Stomach (tissue), 9 donors: ENCODE measurements around the gene SMAD1. TPM values are rescaled to one million over a fixed set of nuclear protein-coding genes. Genes with fewer than 3 reads are reported as not detected.

ENCODE experiments used
- DNase-seq, 2 donors: peaks; one replicate each; pipeline versions ENCODE4 v3.0.0 to v3.0.0-alpha.2; 2013 to 2019
- H3K27ac ChIP-seq, 5 donors: fragments of 200-600 bp in 4 of 5; sonication (generic) in 4 of 5; one replicate each; pipeline ENCODE4 v1.5.1; 2013 to 2019; ENCODE audit warnings: mild to moderate bottlenecking in 1 of 5, moderate library complexity in 1 of 5
- H3K27me3 ChIP-seq, 3 donors: fragments of 200-600 bp; sonication (generic); one replicate each; pipeline ENCODE4 v1.5.1; 2017 to 2019; ENCODE audit warnings: mixed run types in 1 of 3
- H3K36me3 ChIP-seq, 4 donors: fragments of 200-600 bp; sonication (generic); 1 replicate in 3 of 4; 2 replicates in 1 of 4; pipeline ENCODE4 v1.5.1; 2016 to 2019
- H3K4me1 ChIP-seq, 4 donors: fragments of 200-600 bp; sonication (generic); one replicate each; pipeline ENCODE4 v1.5.1; 2016 to 2019
- H3K4me3 ChIP-seq, 4 donors: fragments of 200-600 bp; sonication (generic) in 3 of 4; one replicate each; pipeline ENCODE4 v1.5.1; 2016 to 2019; ENCODE audit warnings: mild to moderate bottlenecking in 1 of 4
- H3K9me3 ChIP-seq, 4 donors: fragments of 200-600 bp; sonication (generic); one replicate each; pipeline ENCODE4 v1.5.1; 2016 to 2019
- EP300 ChIP-seq: sonication (generic); formaldehyde crosslinking; IDR thresholded peaks from one replicate; pipeline ENCODE4 v1.6.1; 2017; ENCODE audit warnings: antibody characterized with exemption
- POLR2A ChIP-seq, 4 donors: fragments of 450-650 bp; IDR thresholded peaks; one replicate each; pipeline ENCODE4 v1.6.1; 2016; ENCODE audit warnings: antibody characterized with exemption in 4 of 4, control low read depth in 2 of 4, mild to moderate bottlenecking in 1 of 4, moderate library complexity in 1 of 4
- POLR2AphosphoS5 ChIP-seq, 3 donors: sonication (generic); formaldehyde crosslinking; IDR thresholded peaks; one replicate each; pipeline ENCODE4 v1.6.1; 2016; ENCODE audit warnings: antibody characterized with exemption in 3 of 3
- WGBS, 5 donors: extraction: QIAGEN DNeasy Blood & Tissue Kit in 3 of 5; methylation state at CpG; one replicate each; pipeline versions ENCODE4 v1.1.5 to v1.1.7; 2013 to 2018; 5-methylcytosine and 5-hydroxymethylcytosine counted together
- intact Hi-C: fragments of 100-400 bp; cut with DNase I; formaldehyde crosslinking; loops from one replicate; pipeline ENCODE4 v1.15.1; 2023; ENCODE audit warnings: low total_unique reads
- polyA plus RNA-seq, 3 donors: library from polyadenylated mRNA; stranded (reverse); fragments of 200-250 nt; gene quantifications; one replicate each; pipeline ENCODE4 v1.2.3, GENCODE V29; 2013
- total RNA-seq, 5 donors: library from RNA; depleted of rRNA; stranded (reverse); fragments of >200 nt; gene quantifications; one replicate each; pipeline versions ENCODE4 v1.1.0 to v1.2.3, GENCODE V29; 2014 to 2016
- TF ChIP-seq, protein P1 (sequence below), 7 experiments: fragments of 450-650 bp in 4 of 7; fragments of 200-600 bp in 3 of 7; sonication (generic) in 3 of 7; IDR thresholded peaks; one replicate each; pipeline ENCODE4 v1.5.1; 2016 to 2019; ENCODE audit warnings: antibody characterized with exemption in 7 of 7, control low read depth in 2 of 7, mild to moderate bottlenecking in 1 of 7
- donor health status: healthy with polysubstance abuse.
- donor health status: Bipolar disorder and iron deficiency.
- donor health status: healthy.

The SMAD1 gene
- total and polyA plus RNA-seq, 8 donors: 3.6 to 50.5 (median 12.4) TPM

DNA sequence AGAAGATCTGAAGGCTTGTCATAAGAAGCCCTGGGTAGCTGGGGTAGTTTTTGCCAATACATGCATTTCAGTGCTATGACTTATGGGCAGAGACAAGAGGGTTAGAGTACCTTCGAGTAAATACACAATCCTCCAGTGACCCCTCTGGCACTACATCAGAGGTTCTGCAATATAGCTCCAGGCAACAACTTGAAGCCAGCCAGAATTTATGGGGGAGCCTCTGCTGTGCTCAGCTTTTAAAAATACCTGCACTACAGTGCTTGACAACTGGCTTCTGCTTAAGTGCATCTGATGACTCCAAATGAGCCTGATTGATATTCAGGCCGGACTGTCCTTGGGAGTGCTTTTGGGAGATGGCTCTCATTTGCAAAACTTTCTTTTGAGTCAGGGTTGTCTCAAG is 44.9 kb upstream of the SMAD1 start:
- no peaks in the 10 kb centered on the region for H3K4me1 ChIP-seq
- no peak overlapping the region for H3K4me3 ChIP-seq
- no peak overlapping the region for H3K27ac ChIP-seq
- no peak for TF ChIP-seq POLR2A (IDR thresholded peaks at IDR 0.05)
- TF ChIP-seq, protein P1, sequence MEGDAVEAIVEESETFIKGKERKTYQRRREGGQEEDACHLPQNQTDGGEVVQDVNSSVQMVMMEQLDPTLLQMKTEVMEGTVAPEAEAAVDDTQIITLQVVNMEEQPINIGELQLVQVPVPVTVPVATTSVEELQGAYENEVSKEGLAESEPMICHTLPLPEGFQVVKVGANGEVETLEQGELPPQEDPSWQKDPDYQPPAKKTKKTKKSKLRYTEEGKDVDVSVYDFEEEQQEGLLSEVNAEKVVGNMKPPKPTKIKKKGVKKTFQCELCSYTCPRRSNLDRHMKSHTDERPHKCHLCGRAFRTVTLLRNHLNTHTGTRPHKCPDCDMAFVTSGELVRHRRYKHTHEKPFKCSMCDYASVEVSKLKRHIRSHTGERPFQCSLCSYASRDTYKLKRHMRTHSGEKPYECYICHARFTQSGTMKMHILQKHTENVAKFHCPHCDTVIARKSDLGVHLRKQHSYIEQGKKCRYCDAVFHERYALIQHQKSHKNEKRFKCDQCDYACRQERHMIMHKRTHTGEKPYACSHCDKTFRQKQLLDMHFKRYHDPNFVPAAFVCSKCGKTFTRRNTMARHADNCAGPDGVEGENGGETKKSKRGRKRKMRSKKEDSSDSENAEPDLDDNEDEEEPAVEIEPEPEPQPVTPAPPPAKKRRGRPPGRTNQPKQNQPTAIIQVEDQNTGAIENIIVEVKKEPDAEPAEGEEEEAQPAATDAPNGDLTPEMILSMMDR (IDR thresholded peaks at IDR 0.05): no peak
- TF ChIP-seq POLR2AphosphoS5 (IDR thresholded peaks at IDR 0.05): no peak
- no peak for TF ChIP-seq EP300
- DNase-seq: peak in 1 of 2 donors; percentile 26
- no peaks in the 10 kb centered on the region for H3K27me3 ChIP-seq
- intact Hi-C loops: no loop called here
- H3K36me3 ChIP-seq: no peaks in the 10 kb centered on the region
- 50 to 69% (median 62%) methylated on average over 2 of the region's 2 CpGs for WGBS, 5 donors
- H3K9me3 ChIP-seq: peaks cover 0 to 12% (median 2%) of the 10 kb centered on the region in 4 donors

DNA sequence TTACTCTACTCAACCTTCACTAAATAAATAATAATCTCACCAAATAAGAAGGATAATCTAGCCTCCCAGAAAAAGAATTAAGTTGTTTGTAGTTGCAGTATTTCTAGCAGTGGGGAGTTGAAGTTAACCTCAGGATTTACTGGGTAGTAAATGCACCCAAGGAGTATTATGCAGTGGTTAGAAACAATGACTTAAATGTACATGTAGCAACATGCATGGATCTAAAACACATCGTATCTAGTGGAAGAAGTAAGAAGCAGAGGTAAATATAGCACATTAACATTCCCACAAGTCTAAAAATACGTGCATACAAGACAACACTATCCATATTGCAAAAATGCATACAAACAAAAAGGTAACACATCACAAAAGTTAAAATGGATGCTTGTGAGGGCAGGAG is 44.2 kb upstream of the SMAD1 start:
- intact Hi-C loops: no loop called here
- WGBS, 5 donors: 69 to 82% (median 75%) methylated on average over 2 of the region's 2 CpGs
- H3K27me3 ChIP-seq: no peaks in the 10 kb centered on the region
- no peaks in the 10 kb centered on the region for H3K4me1 ChIP-seq
- no peak for TF ChIP-seq POLR2A (IDR thresholded peaks at IDR 0.05)
- TF ChIP-seq POLR2AphosphoS5 (IDR thresholded peaks at IDR 0.05): no peak
- no peak for TF ChIP-seq EP300
- TF ChIP-seq, protein P1 (IDR thresholded peaks at IDR 0.05): no peak
- DNase-seq: no peak
- H3K36me3 ChIP-seq: no peaks in the 10 kb centered on the region
- H3K9me3 ChIP-seq: peaks cover 0 to 12% (median 2%) of the 10 kb centered on the region in 4 donors
- no peak overlapping the region for H3K4me3 ChIP-seq
- no peak overlapping the region for H3K27ac ChIP-seq

DNA sequence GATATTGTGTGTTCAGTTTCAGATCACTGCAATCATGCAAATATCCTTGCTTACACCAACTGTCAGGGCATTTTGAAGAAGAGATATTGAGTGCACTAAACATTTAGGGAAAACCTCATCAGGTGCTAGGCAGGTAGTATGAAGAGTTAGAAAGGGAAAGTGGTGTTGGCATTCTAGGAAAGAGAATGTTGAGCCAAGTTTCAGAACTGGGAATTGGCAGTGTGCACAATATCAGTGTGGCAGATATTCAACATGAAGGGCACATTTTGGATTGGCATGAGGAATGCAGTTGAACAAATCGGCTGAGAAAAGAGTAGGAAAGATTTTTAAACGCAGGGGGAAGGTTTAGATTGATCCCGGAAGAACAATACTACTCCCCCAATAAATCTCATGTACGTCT is 43.4 kb upstream of the SMAD1 start:
- Histone ChIP-seq H3K4me1 (no peaks in the 10 kb centered on the region), H3K27me3 (no peaks in the 10 kb centered on the region), H3K4me3 (no peak overlapping the region), H3K36me3 (no peaks in the 10 kb centered on the region), H3K27ac (no peak overlapping the region), H3K9me3 (peaks cover 0 to 12% (median 2%) of the 10 kb centered on the region in 4 donors)
- intact Hi-C loops: no loop called here
- DNase-seq: no peak
- 86 to 90% (median 88%) methylated on average over 4 of the region's 4 CpGs for WGBS, 5 donors
- no peak for TF ChIP-seq POLR2A (IDR thresholded peaks at IDR 0.05)
- TF ChIP-seq POLR2AphosphoS5 (IDR thresholded peaks at IDR 0.05): no peak
- TF ChIP-seq, protein P1 (IDR thresholded peaks at IDR 0.05): no peak
- no peak for TF ChIP-seq EP300

- Histone ChIP-seq H3K36me3 (no peaks in the 10 kb centered on the region), H3K9me3 (peaks cover 0 to 3% (median 0%) of the 10 kb centered on the region in 4 donors), H3K27ac (no peak overlapping the region), H3K4me1 (no peaks in the 10 kb centered on the region), H3K27me3 (no peaks in the 10 kb centered on the region), H3K4me3 (no peak overlapping the region)
- no peak for TF ChIP-seq POLR2A (IDR thresholded peaks at IDR 0.05)
- TF ChIP-seq EP300: no peak
- TF ChIP-seq POLR2AphosphoS5 (IDR thresholded peaks at IDR 0.05): no peak
- TF ChIP-seq, protein P1 (IDR thresholded peaks at IDR 0.05): no peak
- 64 to 74% (median 69%) methylated on average over 5 of the region's 5 CpGs for WGBS, 5 donors
- no peak for DNase-seq
- intact Hi-C loops: no loop called here
These were observed 41.2 kb upstream of the SMAD1 start for GRCh38 chr4:145440292-145441007.
